Measurements from ENCODE around the gene CWC25.
"Not testable (repeated sequence)": the region's sequence is repeated elsewhere in the genome, so short reads cannot be mapped to it uniquely, and the experiment has no call there.

- TF ChIP-seq CTCF, POLR2A (IDR thresholded peaks at IDR 0.05): not testable (repeated sequence)
Measured at GRCh38 chr17:38790148-38790707, 34.9 kb downstream of the CWC25 start.
